HG03575 (cell line): ENCODE results near the gene PPFIBP2.
"Not testable (repeated sequence)": the region's sequence is repeated elsewhere in the genome, so short reads cannot be mapped to it uniquely, and the experiment has no call there.

Source experiments
- ATAC-seq: cut with Tn5 transposase; IDR thresholded peaks from one replicate; pipeline ENCODE4 v1.9.1; 2021; ENCODE audit not compliant: unreplicated experiment, insufficient number of reproducible peaks, low FRiP score; ENCODE audit errors: extremely low read depth

Gene PPFIBP2

GRCh38 chr11:7495882-7496551, 17.8 kb upstream of the PPFIBP2 start:
- ATAC-seq, result peak; percentile 87

DNA sequence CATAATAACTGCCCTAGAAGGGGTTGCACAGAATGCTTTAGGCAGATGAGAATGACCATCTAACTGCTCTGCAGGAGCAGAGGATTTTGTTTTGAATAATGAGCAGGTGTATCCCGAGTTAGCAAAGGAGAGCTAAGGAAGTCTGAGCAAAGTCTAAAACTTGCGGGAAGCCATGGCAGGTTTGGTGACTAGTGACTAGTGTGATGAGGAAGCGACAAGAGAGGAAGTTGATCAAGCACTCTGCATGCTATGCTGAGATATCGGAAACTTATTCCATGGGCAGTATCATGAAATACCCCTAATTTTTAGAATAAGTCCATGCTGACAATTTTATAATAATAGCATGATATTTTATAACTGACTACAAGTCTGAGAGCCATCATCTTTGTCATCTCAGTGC, 15.6 kb upstream of the PPFIBP2 start:
- ATAC-seq, result no peak

GRCh38 chr11:7499081-7499480, 14.7 kb upstream of the PPFIBP2 start:
- no peak for ATAC-seq

GRCh38 chr11:7500251-7500650, 13.5 kb upstream of the PPFIBP2 start:
- ATAC-seq, result no peak

GRCh38 chr11:7501251-7501650, 12.5 kb upstream of the PPFIBP2 start:
- ATAC-seq, result no peak

GRCh38 chr11:7501894-7502293, 11.9 kb upstream of the PPFIBP2 start:
- no peak for ATAC-seq

GRCh38 chr11:7506243-7506642, 7.6 kb upstream of the PPFIBP2 start:
- no peak for ATAC-seq

- ATAC-seq, result no peak
These were observed 5.7 kb upstream of the PPFIBP2 start for GRCh38 chr11:7508087-7508486.

- no peak for ATAC-seq
These were observed 3.8 kb upstream of the PPFIBP2 start for GRCh38 chr11:7509966-7510365.

- no peak for ATAC-seq
These were observed 2.4 kb upstream of the PPFIBP2 start for GRCh38 chr11:7511401-7511800.

DNA sequence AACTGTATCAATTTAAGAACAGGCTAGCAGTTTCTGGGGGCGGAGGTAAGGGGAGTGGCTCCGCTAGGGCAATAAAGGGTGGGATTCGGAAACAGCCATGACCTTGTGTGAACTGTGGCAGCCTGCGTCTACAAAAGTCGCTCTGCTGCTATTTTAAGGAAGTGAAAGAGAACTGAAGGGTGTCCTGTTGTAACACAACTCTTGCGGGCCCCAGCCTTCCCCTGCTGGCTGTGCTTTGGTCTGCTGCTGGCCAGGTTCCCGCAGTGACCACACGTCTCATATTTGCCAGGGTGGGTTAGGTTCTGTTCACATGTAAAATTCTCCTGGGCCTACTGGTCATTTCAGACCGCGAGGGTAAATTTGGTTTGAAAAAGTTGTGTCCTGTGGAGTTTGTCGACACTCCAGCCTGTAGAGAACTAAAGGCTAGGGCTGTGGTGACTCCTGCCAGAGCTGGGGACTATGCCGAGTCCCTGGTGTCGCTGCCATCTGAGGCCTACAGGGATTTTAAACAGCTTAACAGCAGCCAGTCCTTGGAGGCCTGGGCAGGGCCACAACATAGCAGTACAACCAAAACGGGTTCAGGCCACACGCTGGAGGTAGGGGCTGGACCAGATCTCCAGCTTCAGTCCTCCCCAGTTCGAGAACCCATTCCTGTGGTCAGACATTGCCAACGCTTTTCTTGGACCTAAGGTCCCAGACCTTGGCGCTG, 1.1 kb upstream of the PPFIBP2 start:
- peak; percentile 67 for ATAC-seq

DNA sequence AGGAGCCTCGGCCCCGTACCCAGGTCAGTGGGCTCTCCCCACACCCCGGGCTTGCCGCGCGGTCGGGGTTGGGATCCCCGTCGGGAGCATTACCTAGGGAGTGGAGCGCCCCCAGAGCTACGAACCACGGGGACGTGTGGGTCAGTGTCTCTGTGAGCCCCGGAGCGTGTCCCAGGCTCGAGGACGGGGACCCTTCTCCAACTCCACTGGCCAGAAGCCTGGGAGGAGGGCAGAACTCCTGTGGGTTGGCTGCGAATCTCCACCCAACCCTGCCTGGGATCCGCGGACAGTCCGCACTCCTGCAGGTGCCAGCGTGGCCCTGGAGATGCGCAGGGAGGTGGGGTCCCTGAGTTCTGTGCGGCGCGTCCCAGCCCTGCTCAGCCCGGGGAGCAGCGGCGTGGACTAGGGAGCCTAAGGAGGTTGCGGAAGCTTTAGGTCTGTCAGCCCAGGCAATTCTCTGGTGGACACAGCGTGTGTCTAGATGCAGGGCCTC, 346 bp downstream of the PPFIBP2 start:
- no peak for ATAC-seq

GRCh38 chr11:7515447-7515886, 1.7 kb downstream of the PPFIBP2 start:
- no peak for ATAC-seq

DNA sequence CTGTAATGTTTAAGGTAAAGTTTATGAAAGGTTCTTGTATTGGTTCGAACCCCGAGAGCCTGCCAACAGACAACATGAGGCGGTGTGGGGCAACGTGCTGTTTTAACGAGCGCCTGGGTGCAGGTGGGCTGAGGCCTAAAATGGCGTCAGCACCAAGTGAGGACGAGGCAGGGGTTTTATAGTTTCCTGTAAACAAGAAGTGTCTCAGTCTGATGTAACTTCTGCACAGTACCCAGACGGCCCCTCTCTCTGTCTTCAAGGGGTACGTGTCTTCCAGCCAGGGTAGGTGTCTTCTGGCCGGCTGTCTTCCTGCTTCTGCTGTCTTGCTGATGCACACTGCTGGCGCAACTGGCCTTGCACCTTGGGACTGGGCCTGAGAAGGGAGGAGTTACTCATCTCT, 2.7 kb downstream of the PPFIBP2 start:
- no peak for ATAC-seq

- not testable (repeated sequence) for ATAC-seq
These were observed 3.9 kb downstream of the PPFIBP2 start for GRCh38 chr11:7517743-7518142.

DNA sequence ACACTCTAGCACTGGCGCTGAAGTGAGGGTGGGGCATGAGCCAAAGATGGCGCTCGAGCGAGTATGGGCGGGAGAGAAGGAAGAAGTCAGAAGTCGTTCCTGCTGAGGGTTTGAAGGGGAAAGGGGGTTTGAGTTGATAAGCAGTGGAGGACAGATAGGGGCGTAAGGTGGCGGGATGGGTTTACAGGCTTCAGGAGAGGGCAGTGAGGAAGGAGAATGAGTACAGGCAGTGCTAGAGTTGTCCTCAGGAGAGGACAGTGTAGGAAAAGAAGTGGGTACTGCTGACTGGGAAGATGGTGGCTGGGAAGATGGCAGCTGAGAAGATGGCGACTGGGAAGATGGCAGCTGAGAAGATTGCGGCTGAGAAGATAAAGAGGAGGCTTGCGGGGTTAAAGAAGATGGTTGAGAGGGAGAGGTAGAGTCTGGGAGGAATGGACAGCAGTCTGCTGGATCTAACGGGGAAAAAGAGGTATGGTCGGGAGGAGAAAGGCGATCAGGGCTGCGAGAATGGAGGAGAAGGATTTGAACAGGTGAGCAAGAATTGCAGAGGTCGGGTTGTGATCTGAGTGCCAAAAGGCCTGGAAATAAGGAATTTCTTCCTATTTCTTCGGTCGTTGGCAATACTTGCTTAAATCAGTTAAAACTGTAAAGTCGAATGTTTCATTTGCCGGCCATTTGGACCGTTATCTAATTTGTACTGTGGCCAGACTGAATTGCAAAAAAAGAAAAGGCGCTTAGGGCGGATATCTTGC, 5.2 kb downstream of the PPFIBP2 start:
- ATAC-seq, result no peak

DNA sequence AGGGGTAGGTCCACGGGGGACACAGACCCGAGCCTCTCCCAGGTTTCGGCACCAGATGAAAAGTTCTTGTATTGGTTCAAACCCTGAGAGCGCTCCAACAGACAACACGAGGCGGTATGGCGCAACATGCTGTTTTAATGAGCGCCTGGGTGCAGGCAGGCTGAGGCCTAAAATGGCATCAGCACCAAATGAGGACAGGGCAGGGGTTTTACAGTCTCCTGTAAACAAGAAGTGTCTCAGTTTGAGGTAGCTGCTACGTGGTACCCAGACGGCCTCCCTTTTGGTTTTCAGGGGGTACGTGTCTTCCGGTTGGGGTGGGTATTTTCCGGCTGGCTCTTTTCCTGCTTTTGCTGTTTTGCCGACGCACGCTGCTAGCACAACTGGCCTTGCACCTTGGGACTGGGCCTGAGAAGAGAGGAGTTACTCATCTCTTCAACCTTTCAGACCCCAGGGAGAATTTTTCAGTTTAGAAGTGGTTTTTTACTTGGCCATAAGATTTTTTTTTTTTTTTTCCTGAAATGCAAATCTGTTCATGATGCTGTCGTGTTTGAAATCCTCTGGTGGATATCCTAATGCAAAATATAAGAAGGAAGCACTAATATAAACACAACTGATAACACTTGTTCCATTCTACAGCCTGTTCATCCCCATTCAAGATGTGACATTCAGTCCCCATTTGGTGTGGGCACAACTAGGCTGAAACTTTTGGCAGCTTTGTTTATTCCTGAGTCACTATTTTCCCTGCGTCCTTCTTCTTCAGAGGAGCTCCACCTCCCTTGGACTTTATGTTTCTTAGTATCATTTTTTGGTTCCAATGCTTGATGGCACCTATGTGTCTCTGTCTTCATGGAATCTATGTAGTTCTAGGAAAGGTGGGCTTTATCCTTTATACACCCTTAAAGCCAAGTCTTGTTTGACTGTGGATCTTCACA, 6.5 kb downstream of the PPFIBP2 start:
- peak; percentile 35 for ATAC-seq

- ATAC-seq, result peak; percentile 81
These were observed 7.2 kb downstream of the PPFIBP2 start for GRCh38 chr11:7520981-7521487.

GRCh38 chr11:7522121-7522520, 8.3 kb downstream of the PPFIBP2 start:
- no peak for ATAC-seq
